HFFc6 (cell line): ENCODE measurements around the gene FER. TPM values are rescaled to one million over a fixed set of nuclear protein-coding genes. Genes with fewer than 3 reads are reported as not detected.
A peak's percentile ranks its signal among the peaks of the same experiment; 100 is the strongest.
"Not testable (repeated sequence)": the region's sequence is repeated elsewhere in the genome, so short reads cannot be mapped to it uniquely, and the experiment has no call there.

ENCODE experiments used
- DNase-seq: peaks from one replicate; pipeline ENCODE4 v3.0.0-alpha.2; 2018
- H3K27ac Mint-ChIP-seq: 2 replicates; pipeline ENCODE4 v1.8.0; 2020; ENCODE audit warnings: mild to moderate bottlenecking, mixed read lengths
- H3K27me3 Mint-ChIP-seq: 2 replicates; pipeline ENCODE4 v1.8.0; 2021; ENCODE audit warnings: mild to moderate bottlenecking, moderate library complexity, mixed read lengths; ENCODE audit not compliant: insufficient read depth
- H3K36me3 Mint-ChIP-seq: 2 replicates; pipeline ENCODE4 v1.8.0; 2021; ENCODE audit warnings: low read depth, mixed read lengths
- H3K4me1 Mint-ChIP-seq: 2 replicates; pipeline ENCODE4 v1.8.0; 2020; ENCODE audit warnings: low read depth, mixed read lengths
- H3K4me3 Mint-ChIP-seq: 2 replicates; pipeline ENCODE4 v1.8.0; 2020; ENCODE audit warnings: mild to moderate bottlenecking, moderate library complexity, mixed read lengths
- H3K9me3 Mint-ChIP-seq: 2 replicates; pipeline ENCODE4 v1.8.0; 2020; ENCODE audit warnings: mild to moderate bottlenecking, mixed read lengths
- long read RNA-seq: library from polyadenylated mRNA; unstranded; transcript quantifications from one replicate; pipeline ENCODE4 v2.0.0, GENCODE V29; 2019
- total RNA-seq, 6 experiments: library from RNA; stranded (reverse); fragmentation: NEBNext Ultra II Directional; extraction: Animal tissue kit (Norgen Biotek cat#: 25700); gene quantifications; 2 replicates in 1 of 6; 3 replicates in 5 of 6; pipeline ENCODE4 v1.2.3, GENCODE V29; 2021
- TF ChIP-seq, protein P1 (sequence below): fragments of 200-600 bp; sonication (generic); IDR thresholded peaks from 2 replicates; pipeline ENCODE4 v1.5.0; 2021; ENCODE audit warnings: antibody characterized with exemption, mild to moderate bottlenecking

FER gene
- total RNA-seq: 10 to 100 TPM; 20.2 to 24.6 (median 22.9) TPM
- long read RNA-seq, partial matches to known transcripts: 4 of 13 reads
- long read RNA-seq, other reads (novel, unspliced or antisense): 9 of 13 reads

GRCh38 chr5:108747774-108748400, at the start of gene FER:
FER (plus strand) TSS chr5:108747897; CDS start chr5:108798183, 50,286 bp downstream.
- H3K27ac Mint-ChIP-seq: peak within 1 kb of the TSS; percentile 99
- H3K36me3 Mint-ChIP-seq: no peaks in the 10 kb centered on the region
- no peaks in the 10 kb centered on the region for H3K9me3 Mint-ChIP-seq
- peaks cover 2% of the 10 kb centered on the region; the same call in 1 of the 2 replicates for H3K27me3 Mint-ChIP-seq
- H3K4me1 Mint-ChIP-seq: peaks cover 47% of the 10 kb centered on the region
- H3K4me3 Mint-ChIP-seq: peak within 1 kb of the TSS; percentile 94
- TF ChIP-seq, protein P1, sequence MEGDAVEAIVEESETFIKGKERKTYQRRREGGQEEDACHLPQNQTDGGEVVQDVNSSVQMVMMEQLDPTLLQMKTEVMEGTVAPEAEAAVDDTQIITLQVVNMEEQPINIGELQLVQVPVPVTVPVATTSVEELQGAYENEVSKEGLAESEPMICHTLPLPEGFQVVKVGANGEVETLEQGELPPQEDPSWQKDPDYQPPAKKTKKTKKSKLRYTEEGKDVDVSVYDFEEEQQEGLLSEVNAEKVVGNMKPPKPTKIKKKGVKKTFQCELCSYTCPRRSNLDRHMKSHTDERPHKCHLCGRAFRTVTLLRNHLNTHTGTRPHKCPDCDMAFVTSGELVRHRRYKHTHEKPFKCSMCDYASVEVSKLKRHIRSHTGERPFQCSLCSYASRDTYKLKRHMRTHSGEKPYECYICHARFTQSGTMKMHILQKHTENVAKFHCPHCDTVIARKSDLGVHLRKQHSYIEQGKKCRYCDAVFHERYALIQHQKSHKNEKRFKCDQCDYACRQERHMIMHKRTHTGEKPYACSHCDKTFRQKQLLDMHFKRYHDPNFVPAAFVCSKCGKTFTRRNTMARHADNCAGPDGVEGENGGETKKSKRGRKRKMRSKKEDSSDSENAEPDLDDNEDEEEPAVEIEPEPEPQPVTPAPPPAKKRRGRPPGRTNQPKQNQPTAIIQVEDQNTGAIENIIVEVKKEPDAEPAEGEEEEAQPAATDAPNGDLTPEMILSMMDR: no peak
- DNase-seq: peak; percentile 67

- DNase-seq, H3K27me3 Mint-ChIP-seq, H3K4me1 Mint-ChIP-seq, H3K36me3 Mint-ChIP-seq, H3K27ac Mint-ChIP-seq, H3K9me3 Mint-ChIP-seq, H3K4me3 Mint-ChIP-seq: not testable (repeated sequence)
Measured at GRCh38 chr5:108700388-108700787, 47.3 kb upstream of the FER start.

GRCh38 chr5:108700930-108701329, 46.8 kb upstream of the FER start:
- Mint-ChIP-seq H3K27ac (no peak overlapping the region), H3K4me3 (no peak overlapping the region), H3K27me3 (no peaks in the 10 kb centered on the region), H3K9me3 (no peaks in the 10 kb centered on the region), H3K36me3 (no peaks in the 10 kb centered on the region), H3K4me1 (no peaks in the 10 kb centered on the region)
- no peak for DNase-seq
- TF ChIP-seq, protein P1: no peak

DNA sequence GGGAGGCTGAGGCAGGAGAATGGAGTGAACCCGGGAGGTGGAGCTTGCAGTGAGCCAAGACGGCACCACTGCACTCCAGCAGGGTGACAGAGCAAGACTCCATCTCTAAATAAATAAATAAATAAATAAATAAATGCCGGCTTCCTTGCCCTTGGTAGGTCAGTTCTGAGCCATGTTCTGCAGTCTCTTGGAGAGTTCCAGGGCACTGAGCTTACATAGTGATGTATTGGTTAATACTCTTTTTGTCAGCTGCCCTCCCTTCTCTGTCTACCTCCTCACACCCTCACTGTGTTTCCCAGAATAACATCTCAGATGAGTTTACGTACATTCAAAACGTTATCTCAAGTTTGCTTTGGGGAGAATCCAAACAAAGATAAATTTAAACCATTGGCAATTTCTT, 45.2 kb upstream of the FER start:
- H3K9me3 Mint-ChIP-seq: no peaks in the 10 kb centered on the region
- H3K27ac Mint-ChIP-seq: no peak overlapping the region
- TF ChIP-seq, protein P1: no peak
- no peaks in the 10 kb centered on the region for H3K36me3 Mint-ChIP-seq
- H3K27me3 Mint-ChIP-seq: no peaks in the 10 kb centered on the region
- DNase-seq: no peak
- no peak overlapping the region for H3K4me3 Mint-ChIP-seq
- H3K4me1 Mint-ChIP-seq: no peaks in the 10 kb centered on the region

DNA sequence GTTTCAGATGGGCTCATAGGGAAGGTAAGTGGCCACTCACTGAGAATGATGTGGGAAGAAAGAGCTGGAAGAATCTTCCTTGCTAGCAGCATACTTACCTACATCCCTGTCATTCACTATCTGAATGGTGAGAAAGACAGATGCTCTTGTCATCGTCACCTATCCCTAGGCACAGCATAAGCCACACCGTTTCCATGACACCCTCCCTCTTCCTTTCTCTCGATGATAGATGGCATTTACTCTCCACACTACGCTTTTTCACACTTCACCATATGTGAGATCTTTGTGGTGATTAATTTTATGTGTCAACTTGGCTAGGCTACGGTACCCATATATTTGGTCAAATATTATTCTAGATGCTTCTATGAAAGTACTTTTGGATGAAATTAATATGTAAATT, 44.4 kb upstream of the FER start:
- Mint-ChIP-seq H3K4me3 (no peak overlapping the region), H3K27ac (no peak overlapping the region), H3K4me1 (no peaks in the 10 kb centered on the region), H3K27me3 (no peaks in the 10 kb centered on the region; the same call in 1 of the 2 replicates), H3K36me3 (no peaks in the 10 kb centered on the region), H3K9me3 (no peaks in the 10 kb centered on the region)
- TF ChIP-seq, protein P1: no peak
- DNase-seq: no peak

GRCh38 chr5:108707141-108707540, 40.6 kb upstream of the FER start:
- Mint-ChIP-seq H3K27me3 (peaks cover 5% of the 10 kb centered on the region; the same call in 1 of the 2 replicates), H3K27ac (no peak overlapping the region), H3K4me3 (no peak overlapping the region), H3K4me1 (no peaks in the 10 kb centered on the region), H3K9me3 (no peaks in the 10 kb centered on the region), H3K36me3 (no peaks in the 10 kb centered on the region)
- no peak for DNase-seq
- TF ChIP-seq, protein P1: no peak
